Suprapubic skin (tissue), 3 donors: ENCODE measurements around the gene TBCEL.

ENCODE experiments used
- EP300 ChIP-seq: sonication (generic); formaldehyde crosslinking; IDR thresholded peaks from one replicate; pipeline ENCODE4 v1.6.1; 2017; ENCODE audit warnings: antibody characterized with exemption
- TF ChIP-seq, protein P1 (sequence below), 2 donors: fragments of 200-600 bp in 1 of 2; fragments of 450-650 bp in 1 of 2; sonication (generic) in 1 of 2; IDR thresholded peaks; one replicate each; pipeline ENCODE4 v1.5.1; 2016 to 2019; ENCODE audit warnings: antibody characterized with exemption in 2 of 2, mild to moderate bottlenecking in 1 of 2, moderate library complexity in 1 of 2

DNA sequence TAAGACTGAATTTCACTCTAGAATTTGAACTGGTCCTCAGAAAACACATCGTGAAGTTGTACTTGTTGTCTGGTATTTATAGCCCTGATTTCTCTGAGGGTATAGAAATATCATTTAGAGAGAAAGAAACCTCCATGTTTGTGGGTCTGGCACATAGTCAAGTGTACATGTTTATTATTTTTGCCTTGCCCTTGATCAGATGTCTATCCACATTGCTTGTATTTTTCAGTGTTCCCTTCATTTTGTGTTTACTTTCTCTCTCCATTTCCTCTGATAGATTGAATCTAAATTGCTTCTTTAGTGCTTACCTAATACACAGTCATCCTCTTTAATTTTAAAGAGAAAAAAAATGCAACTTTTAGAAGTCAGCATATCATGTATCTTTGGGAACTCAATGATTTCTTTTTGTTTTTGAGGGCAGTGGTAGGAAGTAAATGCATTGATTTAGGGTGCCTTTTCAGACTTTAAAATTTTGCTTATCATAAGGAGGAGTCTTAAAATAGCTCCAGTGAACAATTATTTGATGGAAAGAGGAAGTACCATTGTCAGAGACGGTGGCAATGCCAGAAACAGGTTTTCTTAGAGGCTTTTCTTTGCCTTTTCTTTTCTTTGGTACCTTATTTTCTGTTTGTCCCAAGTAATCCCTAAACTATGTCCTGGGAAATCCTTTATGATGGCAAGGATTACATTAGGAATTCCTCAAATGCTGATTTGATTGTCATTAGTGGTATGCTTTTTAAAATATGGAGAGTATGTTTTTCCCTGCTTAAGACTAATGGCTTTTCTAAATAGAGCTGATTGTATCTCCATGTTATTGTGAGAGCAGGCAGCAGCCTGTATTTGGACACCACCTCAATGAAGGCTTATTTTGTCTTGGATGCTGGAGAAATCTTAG, 47.3 kb downstream of the TBCEL start:
- TF ChIP-seq, protein P1, sequence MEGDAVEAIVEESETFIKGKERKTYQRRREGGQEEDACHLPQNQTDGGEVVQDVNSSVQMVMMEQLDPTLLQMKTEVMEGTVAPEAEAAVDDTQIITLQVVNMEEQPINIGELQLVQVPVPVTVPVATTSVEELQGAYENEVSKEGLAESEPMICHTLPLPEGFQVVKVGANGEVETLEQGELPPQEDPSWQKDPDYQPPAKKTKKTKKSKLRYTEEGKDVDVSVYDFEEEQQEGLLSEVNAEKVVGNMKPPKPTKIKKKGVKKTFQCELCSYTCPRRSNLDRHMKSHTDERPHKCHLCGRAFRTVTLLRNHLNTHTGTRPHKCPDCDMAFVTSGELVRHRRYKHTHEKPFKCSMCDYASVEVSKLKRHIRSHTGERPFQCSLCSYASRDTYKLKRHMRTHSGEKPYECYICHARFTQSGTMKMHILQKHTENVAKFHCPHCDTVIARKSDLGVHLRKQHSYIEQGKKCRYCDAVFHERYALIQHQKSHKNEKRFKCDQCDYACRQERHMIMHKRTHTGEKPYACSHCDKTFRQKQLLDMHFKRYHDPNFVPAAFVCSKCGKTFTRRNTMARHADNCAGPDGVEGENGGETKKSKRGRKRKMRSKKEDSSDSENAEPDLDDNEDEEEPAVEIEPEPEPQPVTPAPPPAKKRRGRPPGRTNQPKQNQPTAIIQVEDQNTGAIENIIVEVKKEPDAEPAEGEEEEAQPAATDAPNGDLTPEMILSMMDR (IDR thresholded peaks at IDR 0.05) = no peak
- TF ChIP-seq EP300 = no peak
